ENCODE data around the gene S1PR1.

GRCh38 chr1:101276818-101277217, 40.0 kb downstream of the S1PR1 start:
- TF ChIP-seq CTCF (conservative IDR thresholded peaks at IDR 0.05) (no peak), EZH2 (IDR thresholded peaks at IDR 0.05; ENCODE audit: low read depth) (no peak)

Data from PC-9 (cell line).